HG03378 (cell line): ENCODE measurements around the gene DNM3.
A peak's percentile ranks its signal among the peaks of the same experiment; 100 is the strongest.

Experiments
- ATAC-seq: cut with Tn5 transposase; IDR thresholded peaks from one replicate; pipeline ENCODE4 v1.9.1; 2021; ENCODE audit warnings: mild to moderate bottlenecking, moderate library complexity; ENCODE audit not compliant: unreplicated experiment

DNM3 gene

GRCh38 chr1:172086137-172086536 is 244.8 kb downstream of the DNM3 start:
- no peak for ATAC-seq

- no peak for ATAC-seq
Observed at GRCh38 chr1:172088256-172088655, 247.0 kb downstream of the DNM3 start.

- ATAC-seq, result no peak
Observed at GRCh38 chr1:172089768-172090510, 248.6 kb downstream of the DNM3 start.

- no peak for ATAC-seq
Observed at GRCh38 chr1:172090511-172090817, 249.2 kb downstream of the DNM3 start.

GRCh38 chr1:172095846-172096245 is 254.5 kb downstream of the DNM3 start:
- no peak for ATAC-seq

GRCh38 chr1:172105230-172105629 is 263.9 kb downstream of the DNM3 start:
- ATAC-seq, result no peak

- no peak for ATAC-seq
Observed at GRCh38 chr1:172107316-172107975, 266.1 kb downstream of the DNM3 start.

- no peak for ATAC-seq
Observed at GRCh38 chr1:172108161-172108893, 267.0 kb downstream of the DNM3 start.

- ATAC-seq, result no peak
Observed at GRCh38 chr1:172109359-172109758, 268.1 kb downstream of the DNM3 start.

- ATAC-seq, result no peak
Observed at GRCh38 chr1:172112576-172112975, 271.3 kb downstream of the DNM3 start.

GRCh38 chr1:172117800-172118199 is 276.5 kb downstream of the DNM3 start:
- peak; percentile 64 for ATAC-seq

- ATAC-seq, result no peak
Observed at GRCh38 chr1:172118618-172119017, 277.3 kb downstream of the DNM3 start.

GRCh38 chr1:172119184-172119583 is 277.9 kb downstream of the DNM3 start:
- no peak for ATAC-seq

GRCh38 chr1:172120381-172120780 is 279.1 kb downstream of the DNM3 start:
- ATAC-seq, result no peak

GRCh38 chr1:172121081-172121717 is 279.9 kb downstream of the DNM3 start:
- ATAC-seq, result no peak

- no peak for ATAC-seq
Observed at GRCh38 chr1:172122381-172122780, 281.1 kb downstream of the DNM3 start.

GRCh38 chr1:172125250-172125649 is 284.0 kb downstream of the DNM3 start:
- ATAC-seq, result no peak

- no peak for ATAC-seq
Observed at GRCh38 chr1:172125812-172126430, 284.6 kb downstream of the DNM3 start.

- no peak for ATAC-seq
Observed at GRCh38 chr1:172132836-172133235, 291.5 kb downstream of the DNM3 start.

- ATAC-seq, result no peak
Observed at GRCh38 chr1:172134087-172134731, 292.9 kb downstream of the DNM3 start.
